Measurements from ENCODE around the gene STAC3. TPM values are rescaled to one million over a fixed set of nuclear protein-coding genes. Genes with fewer than 3 reads are reported as not detected.

The STAC3 gene
- total RNA-seq, 2 experiments from 2014 or later, result 0.71 to 1.4 TPM

- CTCF ChIA-PET, result interaction anchor here (1.2 to 15.6 kb wide), 2 partner anchors 31 to 84 kb away, joined by 4 to 327 read pairs; a partner anchor contains a TSS
These were observed 42.2 kb downstream of the STAC3 start for GRCh38 chr12:57208631-57209282.

GRCh38 chr12:57207731-57208630 is 43.0 kb downstream of the STAC3 start:
- ChIA-PET CTCF (interaction anchor here (1.2 to 15.6 kb wide), 2 partner anchors 32 to 83 kb away, joined by 4 to 327 read pairs; a partner anchor contains a TSS), POLR2A (no interaction called here)

More at GRCh38 chr12:57208631-57209282, 42.2 kb downstream of the STAC3 start:
- POLR2A ChIA-PET, result no interaction called here

GRCh38 chr12:57205931-57206330 is 45.1 kb downstream of the STAC3 start:
- ChIA-PET POLR2A (no interaction called here), CTCF (interaction anchor here (15.6 kb wide), 1 partner anchor 34 kb away, joined by 327 read pairs; a partner anchor contains a TSS)

GRCh38 chr12:57205186-57205585 is 45.8 kb downstream of the STAC3 start:
- POLR2A ChIA-PET, result no interaction called here
- CTCF ChIA-PET, result interaction anchor here (0.7 to 15.6 kb wide), 2 partner anchors 9 to 35 kb away, joined by 3 to 327 read pairs; a partner anchor contains a TSS

- ChIA-PET POLR2A (no interaction called here), CTCF (interaction anchor here (0.7 kb wide), 1 partner anchor 9 kb away, joined by 3 read pairs; no protein-coding TSS in a partner anchor)
These were observed 46.5 kb downstream of the STAC3 start for GRCh38 chr12:57204454-57204853.

- POLR2A ChIA-PET, result no interaction called here
These were observed 47.2 kb downstream of the STAC3 start for GRCh38 chr12:57203791-57204190.

GRCh38 chr12:57203201-57203600 is 47.8 kb downstream of the STAC3 start:
- CTCF ChIA-PET, result no interaction called here
- POLR2A ChIA-PET, result no interaction called here

More at GRCh38 chr12:57203791-57204190, 47.2 kb downstream of the STAC3 start:
- CTCF ChIA-PET, result no interaction called here

GRCh38 chr12:57202321-57202720 is 48.7 kb downstream of the STAC3 start:
- ChIA-PET POLR2A (no interaction called here), CTCF (interaction anchor here (0.6 kb wide), 1 partner anchor 36 kb away, joined by 3 read pairs; no protein-coding TSS in a partner anchor)

GRCh38 chr12:57201631-57202030 is 49.4 kb downstream of the STAC3 start:
- ChIA-PET POLR2A (no interaction called here), CTCF (no interaction called here)

- POLR2A ChIA-PET, result no interaction called here
These were observed 49.8 kb downstream of the STAC3 start for GRCh38 chr12:57201219-57201618.

GRCh38 chr12:57200497-57200896 is 50.5 kb downstream of the STAC3 start:
- POLR2A ChIA-PET, result no interaction called here
- CTCF ChIA-PET, result no interaction called here

More at GRCh38 chr12:57201219-57201618, 49.8 kb downstream of the STAC3 start:
- CTCF ChIA-PET, result no interaction called here

GRCh38 chr12:57199191-57199590 is 51.8 kb downstream of the STAC3 start:
- POLR2A ChIA-PET, result no interaction called here
- CTCF ChIA-PET, result no interaction called here

GRCh38 chr12:57198329-57198728 is 52.7 kb downstream of the STAC3 start:
- POLR2A ChIA-PET, result no interaction called here
- CTCF ChIA-PET, result no interaction called here

GRCh38 chr12:57196956-57197355 is 54.0 kb downstream of the STAC3 start:
- POLR2A ChIA-PET, result interaction anchor here (0.5 kb wide), 1 partner anchor 180 kb away, joined by 5 read pairs; no protein-coding TSS in a partner anchor
- CTCF ChIA-PET, result interaction anchor here (1.2 kb wide), 1 partner anchor 22 kb away, joined by 4 read pairs; no protein-coding TSS in a partner anchor

- ChIA-PET POLR2A (no interaction called here), CTCF (interaction anchor here (1.2 kb wide), 1 partner anchor 21 kb away, joined by 4 read pairs; no protein-coding TSS in a partner anchor)
These were observed 54.5 kb downstream of the STAC3 start for GRCh38 chr12:57196439-57196838.

- ChIA-PET CTCF (interaction anchor here (0.9 to 1.5 kb wide), 2 partner anchors 47 to 263 kb away, joined by 3 to 4 read pairs; no protein-coding TSS in a partner anchor), POLR2A (no interaction called here)
These were observed 55.2 kb downstream of the STAC3 start for GRCh38 chr12:57195611-57196371.

- CTCF ChIA-PET, result interaction anchor here (0.9 to 1.5 kb wide), 3 partner anchors 48 to 264 kb away, joined by 3 to 4 read pairs (median 4); no protein-coding TSS in a partner anchor
These were observed 55.8 kb downstream of the STAC3 start for GRCh38 chr12:57195186-57195585.

GRCh38 chr12:57194253-57194652 is 56.7 kb downstream of the STAC3 start:
- POLR2A ChIA-PET, result no interaction called here

More at GRCh38 chr12:57195186-57195585, 55.8 kb downstream of the STAC3 start:
- POLR2A ChIA-PET, result no interaction called here

GRCh38 chr12:57193706-57194245 is 57.2 kb downstream of the STAC3 start:
- ChIA-PET CTCF (interaction anchor here (1.7 kb wide), 1 partner anchor 69 kb away, joined by 6 read pairs; no protein-coding TSS in a partner anchor), POLR2A (no interaction called here)

More at GRCh38 chr12:57194253-57194652, 56.7 kb downstream of the STAC3 start:
- CTCF ChIA-PET, result interaction anchor here (1.2 to 1.7 kb wide), 3 partner anchors 70 to 265 kb away, joined by 4 to 6 read pairs (median 4); no protein-coding TSS in a partner anchor

Data from activated CD8-positive, alpha-beta memory T cell treated with anti-CD3 and anti-CD28 coated beads for 36 hours (primary cell).